Ovary (tissue), 9 donors: Measurements from ENCODE around the gene OIT3. TPM values are rescaled to one million over a fixed set of nuclear protein-coding genes. Genes with fewer than 3 reads are reported as not detected.

Experiments used
- DNase-seq, 5 donors: peaks; one replicate each; pipeline ENCODE4 v3.0.0-alpha.2; 2019 to 2020
- H3K27ac ChIP-seq, 2 donors: fragments of 200-600 bp; one replicate each; pipeline versions ENCODE4 v1.5.1 to v1.8.0; 2019 to 2022
- H3K27me3 ChIP-seq: fragments of 200-600 bp; one replicate; pipeline ENCODE4 v1.8.0; 2022
- H3K36me3 ChIP-seq: fragments of 200-600 bp; sonication (generic); one replicate; pipeline ENCODE4 v1.5.1; 2019
- H3K4me1 ChIP-seq: one replicate; pipeline ENCODE4 v1.8.1; 2013; ENCODE audit warnings: mild to moderate bottlenecking, moderate library complexity; ENCODE audit not compliant: insufficient read depth
- H3K4me3 ChIP-seq: fragments of 200-600 bp; sonication (generic); one replicate; pipeline ENCODE4 v1.5.1; 2017
- H3K9me3 ChIP-seq, 2 donors: fragments of 200-600 bp in 1 of 2; sonication (generic) in 1 of 2; one replicate each; pipeline versions ENCODE4 v1.5.1 to v1.8.1; 2013 to 2019; ENCODE audit warnings: mild to moderate bottlenecking in 1 of 2, moderate library complexity in 1 of 2
- CTCF ChIP-seq, 3 donors: fragments of 450-650 bp in 2 of 3; fragments of 200-600 bp in 1 of 3; IDR thresholded peaks; one replicate each; pipeline versions ENCODE4 v1.5.1 to v1.8.0; 2016 to 2022; ENCODE audit warnings: antibody characterized with exemption in 3 of 3, mild to moderate bottlenecking in 1 of 3
- EP300 ChIP-seq: sonication (generic); formaldehyde crosslinking; IDR thresholded peaks from one replicate; pipeline ENCODE4 v1.6.1; 2017; ENCODE audit warnings: antibody characterized with exemption
- POLR2A ChIP-seq: fragments of 450-650 bp; IDR thresholded peaks from one replicate; pipeline ENCODE4 v1.6.1; 2017; ENCODE audit warnings: antibody characterized with exemption, mild to moderate bottlenecking, moderate library complexity
- WGBS, 3 donors: extraction: QIAGEN DNeasy Blood & Tissue Kit in 1 of 3; methylation state at CpG; one replicate each; pipeline versions ENCODE4 v1.1.5 to v1.1.7; 2013 to 2017; 5-methylcytosine and 5-hydroxymethylcytosine counted together
- intact Hi-C, 4 donors: fragments of 100-400 bp; cut with DNase I; formaldehyde crosslinking; loops; one replicate each; pipeline versions ENCODE4 v1.11.0 to v1.15.1; 2022 to 2023
- polyA plus RNA-seq, 2 donors: library from polyadenylated mRNA; stranded (reverse); fragments of 200-250 nt in 1 of 2; fragments of 350-450 nt in 1 of 2; fragmentation: Illumina TruSeq in 1 of 2; extraction: RNeasy Lipid Tissue Mini Kit (QIAGEN cat#74804) in 1 of 2; gene quantifications; one replicate each; pipeline ENCODE4 v1.2.3, GENCODE V29; 2013 to 2014
- total RNA-seq, 7 donors: library from RNA; depleted of rRNA in 2 of 7; stranded (reverse); fragments of >200 nt in 2 of 7; fragmentation: NEBNext Ultra II Directional in 3 of 7; extraction: Animal tissue kit (Norgen Biotek cat#: 25700) in 3 of 7; gene quantifications; one replicate each; pipeline versions ENCODE4 v1.1.0 to v1.2.4, GENCODE V29; 2016 to 2023
- donor health status: DM: no; HTN: no; CAD: no; lungs with moderate emphysema.
- donor health status: DM: no; HTN: no; CAD: no.
- donor health status: Bipolar disorder and iron deficiency.
- donor health status: DM: yes; HTN: yes; CAD: no.
- donor health status: DM: no; HTN: no; CAD: no.
- donor health status: DM: yes; HTN: yes; CAD: no.

The OIT3 gene
- total and polyA plus RNA-seq, 9 donors, result 0.10 to 5.2 (median 0.28) TPM; not detected in 5

GRCh38 chr10:72889391-72889831, 4.1 kb upstream of the OIT3 start:
- no peaks in the 10 kb centered on the region for H3K27me3 ChIP-seq
- no peak overlapping the region for H3K4me3 ChIP-seq
- H3K27ac ChIP-seq, result no peak overlapping the region
- H3K4me1 ChIP-seq, result peaks cover 5% of the 10 kb centered on the region
- TF ChIP-seq EP300, result no peak
- no peak for TF ChIP-seq POLR2A
- TF ChIP-seq CTCF (IDR thresholded peaks at IDR 0.05), result no peak
- DNase-seq, result no peak
- 33 to 49% (median 33%) methylated on average over 6 of the region's 6 CpGs for WGBS, 3 donors
- H3K36me3 ChIP-seq, result no peaks in the 10 kb centered on the region
- no peaks in the 10 kb centered on the region for H3K9me3 ChIP-seq
- intact Hi-C loops, result no loop called here

- intact Hi-C loops, result no loop called here
- 88 to 96% (median 92%) methylated on average over 2 of the region's 2 CpGs for WGBS, 3 donors
Measured at GRCh38 chr10:72890086-72890485, 3.5 kb upstream of the OIT3 start.

GRCh38 chr10:72895236-72895850, 1.8 kb downstream of the OIT3 start:
- 79 to 87% (median 83%) methylated on average over 11 of the region's 11 CpGs for WGBS, 3 donors
- intact Hi-C loops, result no loop called here
- TF ChIP-seq CTCF (IDR thresholded peaks at IDR 0.05), result no peak
- no peak for TF ChIP-seq POLR2A
- no peak for TF ChIP-seq EP300

More at GRCh38 chr10:72890086-72890485, 3.5 kb upstream of the OIT3 start:
- H3K27me3 ChIP-seq, result no peaks in the 10 kb centered on the region
- H3K27ac ChIP-seq, result no peak overlapping the region
- H3K9me3 ChIP-seq, result no peaks in the 10 kb centered on the region
- H3K4me3 ChIP-seq, result no peak overlapping the region
- no peaks in the 10 kb centered on the region for H3K36me3 ChIP-seq
- peaks cover 5% of the 10 kb centered on the region for H3K4me1 ChIP-seq
- DNase-seq, result no peak
- TF ChIP-seq EP300, result no peak
- no peak for TF ChIP-seq POLR2A
- TF ChIP-seq CTCF (IDR thresholded peaks at IDR 0.05), result no peak

GRCh38 chr10:72898616-72899015, 5.1 kb downstream of the OIT3 start:
- 93 to 96% (median 95%) methylated on average over 10 of the region's 10 CpGs for WGBS, 3 donors
- Histone ChIP-seq H3K4me1 (peaks cover under 1% of the 10 kb centered on the region), H3K27me3 (no peaks in the 10 kb centered on the region), H3K36me3 (no peaks in the 10 kb centered on the region), H3K4me3 (no peak overlapping the region), H3K9me3 (no peaks in the 10 kb centered on the region), H3K27ac (no peak overlapping the region)
- intact Hi-C loops, result no loop called here
- TF ChIP-seq EP300, result no peak
- TF ChIP-seq CTCF (IDR thresholded peaks at IDR 0.05), result no peak
- no peak for TF ChIP-seq POLR2A
- no peak for DNase-seq

More at GRCh38 chr10:72895236-72895850, 1.8 kb downstream of the OIT3 start:
- no peak overlapping the region for H3K27ac ChIP-seq
- H3K9me3 ChIP-seq, result no peaks in the 10 kb centered on the region
- no peaks in the 10 kb centered on the region for H3K27me3 ChIP-seq
- H3K4me3 ChIP-seq, result no peak overlapping the region
- H3K4me1 ChIP-seq, result peaks cover 2% of the 10 kb centered on the region
- no peaks in the 10 kb centered on the region for H3K36me3 ChIP-seq
- DNase-seq, result no peak
